Endothelial cell of hepatic sinusoid (primary cell): ENCODE results near the gene ZBTB7C.

Source experiments
- in situ Hi-C: cut with HindIII; loops from 2 replicates; pipeline ENCODE4 v1.10.0; 2017; ENCODE audit warnings: low sequenced_read_pairs

The ZBTB7C gene

GRCh38 chr18:48132797-48133655, 276.2 kb downstream of the ZBTB7C start:
- in situ Hi-C loops: loop anchor here (5.0 kb wide), 2 partner anchors 69 to 71 kb away; no protein-coding TSS in a partner anchor

GRCh38 chr18:48131042-48131441, 278.1 kb downstream of the ZBTB7C start:
- in situ Hi-C loops: loop anchor here (5.0 kb wide), 2 partner anchors 69 to 71 kb away; no protein-coding TSS in a partner anchor

GRCh38 chr18:48129621-48130082, 279.5 kb downstream of the ZBTB7C start:
- in situ Hi-C loops: loop anchor here (5.0 kb wide), 2 partner anchors 67 to 73 kb away; no protein-coding TSS in a partner anchor

GRCh38 chr18:48127606-48128005, 281.6 kb downstream of the ZBTB7C start:
- in situ Hi-C loops: no loop called here

- in situ Hi-C loops: no loop called here
Observed at GRCh38 chr18:48126240-48126639, 282.9 kb downstream of the ZBTB7C start.

GRCh38 chr18:48125724-48126123, 283.5 kb downstream of the ZBTB7C start:
- in situ Hi-C loops: no loop called here

GRCh38 chr18:48124857-48125626, 284.1 kb downstream of the ZBTB7C start:
- in situ Hi-C loops: no loop called here

GRCh38 chr18:48123941-48124340, 285.2 kb downstream of the ZBTB7C start:
- in situ Hi-C loops: no loop called here

GRCh38 chr18:48123324-48123723, 285.9 kb downstream of the ZBTB7C start:
- in situ Hi-C loops: no loop called here

GRCh38 chr18:48122816-48123215, 286.4 kb downstream of the ZBTB7C start:
- in situ Hi-C loops: no loop called here

GRCh38 chr18:48122376-48122775, 286.8 kb downstream of the ZBTB7C start:
- in situ Hi-C loops: no loop called here

GRCh38 chr18:48121752-48122151, 287.4 kb downstream of the ZBTB7C start:
- in situ Hi-C loops: no loop called here

- in situ Hi-C loops: no loop called here
Observed at GRCh38 chr18:48119204-48119603, 290.0 kb downstream of the ZBTB7C start.

GRCh38 chr18:48116873-48117630, 292.1 kb downstream of the ZBTB7C start:
- in situ Hi-C loops: no loop called here

GRCh38 chr18:48116017-48116416, 293.2 kb downstream of the ZBTB7C start:
- in situ Hi-C loops: no loop called here

- in situ Hi-C loops: no loop called here
Observed at GRCh38 chr18:48113691-48114090, 295.5 kb downstream of the ZBTB7C start.

- in situ Hi-C loops: no loop called here
Observed at GRCh38 chr18:48111587-48111986, 297.6 kb downstream of the ZBTB7C start.

- in situ Hi-C loops: no loop called here
Observed at GRCh38 chr18:48110797-48111196, 298.4 kb downstream of the ZBTB7C start.

GRCh38 chr18:48109961-48110493, 299.2 kb downstream of the ZBTB7C start:
- in situ Hi-C loops: no loop called here

- in situ Hi-C loops: no loop called here
Observed at GRCh38 chr18:48108136-48108535, 301.0 kb downstream of the ZBTB7C start.
